K562 (cell line): ENCODE measurements around the gene PPP2R2B. TPM values are rescaled to one million over a fixed set of nuclear protein-coding genes. Genes with fewer than 3 reads are reported as not detected.
"Not testable (repeated sequence)": the region's sequence is repeated elsewhere in the genome, so short reads cannot be mapped to it uniquely, and the experiment has no call there.

Experiments
- ATAC-seq: fragments of 200-7000 bp; cut with Tn5 transposase; 3 replicates; pipeline ENCODE4 v1.9.1; 2020; ENCODE audit warnings: moderate library complexity
- BruUV-seq: library from RNA; stranded (reverse); fragments of 400-500 nt; replicated peaks from 2 replicates; lab custom pipeline; 2021; lab: Mats Ljungman, UMichigan
- CTCF ChIA-PET: fragments of 300-600 bp; formaldehyde crosslinking; extraction: SDS; loops from one replicate; lab custom pipeline; 2021; ENCODE audit warnings: low intra/inter-chr PET ratio; lab: Yijun Ruan, JAX
- POLR2A ChIA-PET: fragments of 300-600, 350-650 bp; sonication (Branson Sonifier 250); formaldehyde crosslinking; extraction: SDS; loops from one replicate; lab custom pipeline; 2021; ENCODE audit warnings: antibody characterized with exemption, inconsistent platforms; lab: Yijun Ruan, JAX
- DNase-seq, 4 experiments: peaks; one replicate each; pipeline versions ENCODE4 v3.0.0 to v3.0.0-alpha.2; 2011 to 2018; ENCODE audit warnings: low spot score in 3 of 4, mixed read lengths in 3 of 4; ENCODE audit errors: extremely low read depth in 1 of 4
- FAIRE-seq: peaks from 2 replicates; lab custom pipeline; 2011; peaks lifted over from hg19 to GRCh38; lab: Jason Lieb, UNC
- H2AFZ ChIP-seq: 2 replicates; pipeline ENCODE4 v1.6.0; 2011; ENCODE audit warnings: low read depth, low read length, control low read depth, inconsistent platforms
- H3K27ac ChIP-seq: fragments of 200-600 bp; 3 replicates; pipeline ENCODE4 v1.8.0; 2011; ENCODE audit warnings: low read depth, mild to moderate bottlenecking, control low read depth, inconsistent platforms, low read length, moderate library complexity, mixed read lengths; ENCODE audit errors: extremely low read depth
- H3K27me3 ChIP-seq, 2 experiments: fragments of 300-600 bp in 1 of 2; 2 replicates in 1 of 2; 3 replicates in 1 of 2; pipeline versions ENCODE4 v1.6.0 to v1.8.0; 2011; ENCODE audit warnings: inconsistent platforms in 2 of 2, low read length in 2 of 2, mild to moderate bottlenecking in 1 of 2, mixed read lengths in 1 of 2, moderate library complexity in 1 of 2; ENCODE audit not compliant: control insufficient read depth in 2 of 2, insufficient read depth in 2 of 2
- H3K36me3 ChIP-seq: fragments of 300-600 bp; 3 replicates; pipeline ENCODE4 v1.8.0; 2011; ENCODE audit warnings: mild to moderate bottlenecking, low read length, inconsistent platforms; ENCODE audit not compliant: control insufficient read depth, insufficient read depth
- H3K4me1 ChIP-seq, 2 experiments: fragments of 200-600 bp in 1 of 2; replicated peaks in 1 of 2; 2 replicates in 1 of 2; 3 replicates in 1 of 2; pipeline versions ENCODE4 v1.5.1 to v1.8.0; 2011; ENCODE audit warnings: inconsistent platforms in 2 of 2, low read length in 2 of 2, mild to moderate bottlenecking in 1 of 2, mixed read lengths in 1 of 2, moderate library complexity in 1 of 2; ENCODE audit not compliant: control insufficient read depth in 2 of 2, insufficient read depth in 2 of 2
- H3K4me2 ChIP-seq: 2 replicates; pipeline ENCODE4 v1.6.1; 2011; ENCODE audit warnings: low read length, control low read depth, inconsistent platforms, mixed read lengths; ENCODE audit not compliant: insufficient read depth
- H3K4me3 ChIP-seq: fragments of 200-600 bp; sonication (generic), shearing (Covaris generic); 2 replicates; pipeline ENCODE4 v1.5.1; 2016; ENCODE audit warnings: control low read depth, inconsistent platforms
- H3K79me2 ChIP-seq: fragments of 200-600 bp; 3 replicates; pipeline ENCODE4 v1.8.0; 2011; ENCODE audit warnings: low read length, inconsistent platforms; ENCODE audit not compliant: control insufficient read depth, insufficient read depth
- H3K9ac ChIP-seq, 2 experiments: 2 replicates each; pipeline versions ENCODE4 v1.6.0 to v1.6.1; 2011; ENCODE audit warnings: low read depth in 2 of 2, low read length in 2 of 2, control low read depth in 1 of 2, inconsistent platforms in 1 of 2, mild to moderate bottlenecking in 1 of 2, mixed read lengths in 1 of 2; ENCODE audit not compliant: insufficient read depth in 1 of 2
- H3K9me1 ChIP-seq: one replicate; pipeline ENCODE4 v1.6.0; 2011; ENCODE audit warnings: inconsistent platforms, mild to moderate bottlenecking, low read length, moderate library complexity; ENCODE audit not compliant: control insufficient read depth, insufficient read depth
- H3K9me3 ChIP-seq: replicated peaks from 2 replicates; pipeline ENCODE4 v1.5.1; 2011; ENCODE audit warnings: low read depth, low read length, inconsistent platforms; ENCODE audit not compliant: control insufficient read depth, insufficient read depth
- H4K20me1 ChIP-seq: replicated peaks from 2 replicates; pipeline ENCODE4 v1.6.1; 2011; ENCODE audit warnings: low read length, inconsistent platforms, mixed read lengths; ENCODE audit not compliant: control insufficient read depth, insufficient read depth
- ARID3A ChIP-seq: IDR thresholded peaks from 2 replicates; pipeline ENCODE4 v1.6.1; 2012; ENCODE audit warnings: low read depth, low read length, improper control_type of control experiment, borderline replicate concordance
- CTCF ChIP-seq, 3 experiments: IDR thresholded peaks in 2 of 3; conservative IDR thresholded peaks in 1 of 3; 2 replicates each; pipeline ENCODE4 v1.5.1; 2011 to 2012; ENCODE audit warnings: low read length in 3 of 3, mild to moderate bottlenecking in 3 of 3, control low read depth in 2 of 3, improper control_type of control experiment in 1 of 3, inconsistent platforms in 1 of 3, low read depth in 1 of 3, mixed read lengths in 1 of 3, moderate library complexity in 1 of 3; ENCODE audit not compliant: insufficient read depth in 2 of 3
- HDAC1 ChIP-seq, 2 experiments: fragments of 450-650 bp; IDR thresholded peaks; 2 replicates each; pipeline ENCODE4 v1.6.1; 2016 to 2017; ENCODE audit warnings: inconsistent platforms in 1 of 2, mild to moderate bottlenecking in 1 of 2, moderate library complexity in 1 of 2
- NFIX ChIP-seq: fragments of 250-450 bp; sonication (Bioruptor Pico); IDR thresholded peaks from 2 replicates; pipeline ENCODE4 v1.4.0; 2020; ENCODE audit warnings: low read depth, mild to moderate bottlenecking, moderate library complexity
- NFXL1 ChIP-seq: fragments of 450-650 bp; formaldehyde crosslinking; IDR thresholded peaks from 2 replicates; pipeline ENCODE4 v1.4.0; 2021; ENCODE audit warnings: mild to moderate bottlenecking
- NR2F6 ChIP-seq: fragments of 450-650 bp; formaldehyde crosslinking; IDR thresholded peaks from 2 replicates; pipeline ENCODE4 v1.4.0; 2020; ENCODE audit warnings: mild to moderate bottlenecking
- POLR2AphosphoS2 ChIP-seq: IDR thresholded peaks from 2 replicates; pipeline ENCODE4 v1.6.1; 2012; ENCODE audit warnings: low read length, improper control_type of control experiment
- SREBF1 ChIP-seq: fragments of 150-350 bp; IDR thresholded peaks from 2 replicates; pipeline ENCODE4 v1.6.1; 2014; ENCODE audit warnings: antibody characterized with exemption, low read depth, low read length, borderline replicate concordance
- ZNF124 ChIP-seq: sonication (generic); formaldehyde crosslinking; IDR thresholded peaks from 2 replicates; pipeline ENCODE4 v1.8.1; 2022; ENCODE audit warnings: missing genetic modification reagents
- WGBS: fragments of 100-300 bp; shearing (Covaris generic); methylation state at CpG from one replicate; pipeline ENCODE4 v1.1.6; 2016; ENCODE audit warnings: low coverage, mixed read lengths; ENCODE audit not compliant: insufficient coverage; ENCODE audit errors: missing lambda C conversion rate; 5-methylcytosine and 5-hydroxymethylcytosine counted together
- in situ Hi-C: fragments of 300-500 bp; cut with MboI; formaldehyde crosslinking; loops from 4 replicates; pipeline ENCODE4 v1.15.0; 2018; ENCODE audit warnings: inconsistent platforms, mixed read lengths
- intact Hi-C: fragments of 100-400 bp; cut with micrococcal nuclease; formaldehyde crosslinking; loops from 2 replicates; pipeline ENCODE4 v1.14.2; 2022
- polyA plus RNA-seq, 8 experiments: library from polyadenylated mRNA; depleted of rRNA in 4 of 8; stranded (reverse) in 5 of 8; unstranded in 3 of 8; fragments of >200 nt; fragmentation: Nextera tagmentation in 2 of 8; fragmentation: Illumina TruSeq in 1 of 8; extraction: Ambion mirVana in 2 of 8; extraction: Trizol in 1 of 8; gene quantifications; 2 replicates each; pipeline versions ENCODE4 v1.2.1 to v1.2.3, GENCODE V29; 2011 to 2014; ENCODE audit warnings: inconsistent platforms in 1 of 8, missing spikeins in 1 of 8
- total RNA-seq, 7 experiments: library from RNA; depleted of rRNA in 6 of 7; stranded (reverse); fragments of >200 nt in 6 of 7; fragmentation: Illumina TruSeq in 2 of 7; extraction: Trizol in 2 of 7; gene quantifications; 2 replicates each; pipeline versions ENCODE4 v1.2.1 to v1.2.3, GENCODE V29; 2011 to 2021; ENCODE audit warnings: low replicate concordance in 1 of 7

Gene PPP2R2B
- total and polyA plus RNA-seq, 9 of the 15 experiments (the other 6 are each of a cell fraction or from before 2014, with no cell fraction given): not detected

- TF ChIP-seq POLR2AphosphoS2 (no peak), ARID3A (no peak), HDAC1 (IDR thresholded peaks at IDR 0.05) (no peak), ZNF124 (CRISPR knock-in tag) (no peak), SREBF1 (no peak), NR2F6 (CRISPR knock-in tag) (no peak), NFIX (CRISPR knock-in tag) (no peak), NFXL1 (CRISPR knock-in tag) (no peak)
Measured at GRCh38 chr5:146560205-146560812, 318.2 kb downstream of the PPP2R2B start (continued).

- ATAC-seq, H2AFZ ChIP-seq, H3K9ac ChIP-seq, H4K20me1 ChIP-seq, H3K9me3 ChIP-seq, CTCF ChIA-PET, H3K79me2 ChIP-seq, H3K4me2 ChIP-seq, H3K27ac ChIP-seq, DNase-seq, H3K9me1 ChIP-seq, H3K4me3 ChIP-seq, H3K4me1 ChIP-seq, H3K36me3 ChIP-seq, FAIRE-seq, in situ Hi-C loops, H3K27me3 ChIP-seq, intact Hi-C loops, POLR2A ChIA-PET, BruUV-seq: not testable (repeated sequence)
- peak in 2 of 3 experiments; percentile 10 to 25; a peak in 2 of 6 replicates for TF ChIP-seq CTCF (IDR thresholded peaks at IDR 0.05 in 2 of 3, conservative IDR thresholded peaks at IDR 0.05 in 1 of 3; ENCODE audit: insufficient read depth in 2 of 3, low read depth in 1 of 3, low read length in 3 of 3)
- WGBS: 0% methylated on average over 4 of the region's 4 CpGs
Measured at GRCh38 chr5:146556884-146557283, 321.7 kb downstream of the PPP2R2B start.
